ENCODE results near the gene CLEC19A.

DNA sequence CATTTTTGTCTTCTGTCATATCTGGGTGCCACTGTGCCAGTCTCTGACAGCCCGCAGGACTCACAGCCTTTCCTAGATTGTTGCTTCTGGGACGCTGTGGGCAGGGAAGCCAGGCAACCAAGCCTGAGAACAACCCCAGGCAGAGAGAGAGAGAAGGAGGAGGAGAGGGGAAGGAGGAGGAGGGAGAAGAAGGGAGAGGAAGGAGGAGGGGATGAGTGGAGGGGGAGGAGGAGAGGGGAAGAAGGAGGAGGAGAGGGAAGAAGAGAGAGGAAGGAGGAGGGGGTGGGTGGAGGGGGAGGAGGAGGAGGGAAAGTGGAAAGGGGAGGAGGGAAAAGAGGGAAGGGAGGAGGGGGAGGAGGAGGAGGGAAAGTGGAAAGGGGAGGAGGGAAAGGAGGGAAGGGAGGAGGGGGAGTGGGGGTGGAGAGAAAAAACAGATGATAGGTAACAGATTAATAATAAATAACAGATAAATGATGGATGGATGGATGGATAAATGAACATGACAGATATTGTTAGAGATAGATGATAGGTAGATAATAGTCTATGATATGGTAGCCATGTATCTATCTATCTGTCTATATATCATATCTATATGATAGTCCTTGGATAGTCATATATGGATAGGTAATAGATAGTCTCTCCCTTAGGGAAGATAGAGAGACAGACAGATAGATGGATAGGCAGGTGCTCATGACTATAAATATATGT lies 29.3 kb downstream of the CLEC19A start:
- TF ChIP-seq, protein P1, sequence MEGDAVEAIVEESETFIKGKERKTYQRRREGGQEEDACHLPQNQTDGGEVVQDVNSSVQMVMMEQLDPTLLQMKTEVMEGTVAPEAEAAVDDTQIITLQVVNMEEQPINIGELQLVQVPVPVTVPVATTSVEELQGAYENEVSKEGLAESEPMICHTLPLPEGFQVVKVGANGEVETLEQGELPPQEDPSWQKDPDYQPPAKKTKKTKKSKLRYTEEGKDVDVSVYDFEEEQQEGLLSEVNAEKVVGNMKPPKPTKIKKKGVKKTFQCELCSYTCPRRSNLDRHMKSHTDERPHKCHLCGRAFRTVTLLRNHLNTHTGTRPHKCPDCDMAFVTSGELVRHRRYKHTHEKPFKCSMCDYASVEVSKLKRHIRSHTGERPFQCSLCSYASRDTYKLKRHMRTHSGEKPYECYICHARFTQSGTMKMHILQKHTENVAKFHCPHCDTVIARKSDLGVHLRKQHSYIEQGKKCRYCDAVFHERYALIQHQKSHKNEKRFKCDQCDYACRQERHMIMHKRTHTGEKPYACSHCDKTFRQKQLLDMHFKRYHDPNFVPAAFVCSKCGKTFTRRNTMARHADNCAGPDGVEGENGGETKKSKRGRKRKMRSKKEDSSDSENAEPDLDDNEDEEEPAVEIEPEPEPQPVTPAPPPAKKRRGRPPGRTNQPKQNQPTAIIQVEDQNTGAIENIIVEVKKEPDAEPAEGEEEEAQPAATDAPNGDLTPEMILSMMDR (IDR thresholded peaks at IDR 0.05), result no peak
- no peak for TF ChIP-seq POLR2A (IDR thresholded peaks at IDR 0.05)
